PFSK-1 (cell line): Measurements from ENCODE around the gene PSME1.

ENCODE experiments used
- FOXP2 ChIP-seq: optimal IDR thresholded peaks from 2 replicates; pipeline ENCODE3; 2011; ENCODE audit warnings: borderline replicate concordance, control low read depth, inconsistent platforms; ENCODE audit not compliant: insufficient read depth; ENCODE audit errors: extremely low read length, extremely low read depth
- POLR2AphosphoS5 ChIP-seq: IDR thresholded peaks from 2 replicates; pipeline ENCODE4 v1.6.1; 2012; ENCODE audit warnings: low read depth, mild to moderate bottlenecking, control low read depth, low read length, moderate library complexity
- SIN3A ChIP-seq: IDR thresholded peaks from 2 replicates; pipeline ENCODE4 v1.6.1; 2012; ENCODE audit warnings: mild to moderate bottlenecking, low read length, moderate library complexity, borderline replicate concordance; ENCODE audit not compliant: insufficient read depth
- TAF1 ChIP-seq: IDR thresholded peaks from 2 replicates; pipeline ENCODE4 v1.6.1; 2012; ENCODE audit warnings: low read length, control low read depth, borderline replicate concordance; ENCODE audit not compliant: insufficient read depth
- TF ChIP-seq, protein P1 (sequence below), 2 experiments: IDR thresholded peaks; 2 replicates each; pipeline versions ENCODE4 v1.6.1 to v1.8.0; 2011 to 2012; ENCODE audit warnings: low read depth in 2 of 2, low read length in 2 of 2, control low read depth in 1 of 2, inconsistent platforms in 1 of 2, mild to moderate bottlenecking in 1 of 2, moderate library complexity in 1 of 2; ENCODE audit not compliant: insufficient read depth in 1 of 2

PSME1 gene

DNA sequence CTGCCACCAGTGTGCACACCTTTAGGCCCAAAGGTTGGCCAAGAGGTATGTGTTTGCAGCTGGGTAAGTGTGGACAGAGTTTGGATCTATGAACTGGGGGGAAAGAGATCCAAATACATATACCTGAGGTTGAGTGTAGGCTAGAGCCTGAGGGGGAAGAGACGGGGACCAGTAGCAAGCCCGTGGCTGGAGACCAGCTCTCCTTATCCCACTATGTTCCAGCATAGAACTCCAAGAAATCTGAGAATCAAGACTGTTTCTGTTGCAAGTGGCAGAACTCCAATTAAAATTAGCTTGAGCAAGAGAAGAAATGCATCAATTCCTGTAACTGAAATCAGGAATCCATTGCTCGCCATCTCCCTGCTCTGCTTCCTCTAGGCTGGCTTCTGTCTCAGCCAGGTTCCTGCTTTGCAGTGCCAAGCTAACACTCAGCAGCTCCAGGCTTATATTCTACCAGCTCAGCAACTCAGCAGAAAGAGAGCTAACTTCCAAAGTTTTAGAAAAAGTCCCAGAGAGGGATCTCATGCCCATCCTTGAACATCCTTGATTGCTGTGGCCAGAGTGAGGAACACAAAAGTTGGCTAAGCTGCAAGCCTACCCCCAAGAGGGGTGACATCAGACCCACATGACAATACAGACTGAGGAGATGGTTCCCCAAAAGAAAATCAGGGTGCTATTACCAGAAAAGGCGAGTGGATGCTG lies 43.3 kb upstream of the PSME1 start:
- TF ChIP-seq POLR2AphosphoS5 (no peak), TAF1 (no peak), FOXP2 (no peak), SIN3A (no peak)
- TF ChIP-seq, protein P1, sequence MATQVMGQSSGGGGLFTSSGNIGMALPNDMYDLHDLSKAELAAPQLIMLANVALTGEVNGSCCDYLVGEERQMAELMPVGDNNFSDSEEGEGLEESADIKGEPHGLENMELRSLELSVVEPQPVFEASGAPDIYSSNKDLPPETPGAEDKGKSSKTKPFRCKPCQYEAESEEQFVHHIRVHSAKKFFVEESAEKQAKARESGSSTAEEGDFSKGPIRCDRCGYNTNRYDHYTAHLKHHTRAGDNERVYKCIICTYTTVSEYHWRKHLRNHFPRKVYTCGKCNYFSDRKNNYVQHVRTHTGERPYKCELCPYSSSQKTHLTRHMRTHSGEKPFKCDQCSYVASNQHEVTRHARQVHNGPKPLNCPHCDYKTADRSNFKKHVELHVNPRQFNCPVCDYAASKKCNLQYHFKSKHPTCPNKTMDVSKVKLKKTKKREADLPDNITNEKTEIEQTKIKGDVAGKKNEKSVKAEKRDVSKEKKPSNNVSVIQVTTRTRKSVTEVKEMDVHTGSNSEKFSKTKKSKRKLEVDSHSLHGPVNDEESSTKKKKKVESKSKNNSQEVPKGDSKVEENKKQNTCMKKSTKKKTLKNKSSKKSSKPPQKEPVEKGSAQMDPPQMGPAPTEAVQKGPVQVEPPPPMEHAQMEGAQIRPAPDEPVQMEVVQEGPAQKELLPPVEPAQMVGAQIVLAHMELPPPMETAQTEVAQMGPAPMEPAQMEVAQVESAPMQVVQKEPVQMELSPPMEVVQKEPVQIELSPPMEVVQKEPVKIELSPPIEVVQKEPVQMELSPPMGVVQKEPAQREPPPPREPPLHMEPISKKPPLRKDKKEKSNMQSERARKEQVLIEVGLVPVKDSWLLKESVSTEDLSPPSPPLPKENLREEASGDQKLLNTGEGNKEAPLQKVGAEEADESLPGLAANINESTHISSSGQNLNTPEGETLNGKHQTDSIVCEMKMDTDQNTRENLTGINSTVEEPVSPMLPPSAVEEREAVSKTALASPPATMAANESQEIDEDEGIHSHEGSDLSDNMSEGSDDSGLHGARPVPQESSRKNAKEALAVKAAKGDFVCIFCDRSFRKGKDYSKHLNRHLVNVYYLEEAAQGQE (IDR thresholded peaks at IDR 0.05; ENCODE audit: insufficient read depth in 1 of 2, low read depth in 2 of 2, low read length in 2 of 2): no peak

DNA sequence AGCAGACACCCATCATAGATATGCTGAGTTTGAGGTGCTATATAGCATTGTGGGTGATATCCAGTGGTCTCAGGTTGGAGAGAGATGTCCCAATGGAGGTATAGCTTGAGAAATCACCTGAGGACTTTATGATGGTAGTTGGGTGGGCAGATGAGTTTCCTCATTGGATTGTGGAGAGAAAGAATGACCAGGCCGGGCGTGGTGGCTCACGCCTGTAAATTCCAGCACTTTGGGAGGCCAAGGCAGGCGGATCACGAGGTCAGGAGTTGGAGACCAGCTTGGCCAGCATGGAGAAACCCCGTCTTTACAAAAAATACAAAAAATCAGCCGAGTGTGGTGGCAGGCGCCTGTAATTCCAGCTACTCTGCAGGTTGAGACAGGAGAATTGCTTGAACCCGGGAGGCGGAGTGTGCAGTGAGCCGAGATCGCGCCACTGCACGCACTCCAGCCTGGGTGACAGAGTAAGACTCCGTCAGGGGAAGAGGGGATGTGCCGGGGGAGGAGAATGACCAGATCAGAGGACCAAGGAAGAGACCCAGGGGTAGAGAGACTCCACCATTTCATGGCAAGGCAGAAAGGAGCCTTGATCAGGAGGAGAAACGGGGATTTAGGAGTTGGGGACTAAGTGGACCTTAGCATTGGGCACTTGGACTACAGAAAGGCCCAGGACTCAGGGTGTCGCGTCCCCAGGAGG lies 42.6 kb upstream of the PSME1 start:
- TF ChIP-seq SIN3A: no peak
- TF ChIP-seq, protein P1 (IDR thresholded peaks at IDR 0.05; ENCODE audit: insufficient read depth in 1 of 2, low read depth in 2 of 2, low read length in 2 of 2): no peak
- TF ChIP-seq TAF1: no peak
- TF ChIP-seq POLR2AphosphoS5: no peak
- no peak for TF ChIP-seq FOXP2

DNA sequence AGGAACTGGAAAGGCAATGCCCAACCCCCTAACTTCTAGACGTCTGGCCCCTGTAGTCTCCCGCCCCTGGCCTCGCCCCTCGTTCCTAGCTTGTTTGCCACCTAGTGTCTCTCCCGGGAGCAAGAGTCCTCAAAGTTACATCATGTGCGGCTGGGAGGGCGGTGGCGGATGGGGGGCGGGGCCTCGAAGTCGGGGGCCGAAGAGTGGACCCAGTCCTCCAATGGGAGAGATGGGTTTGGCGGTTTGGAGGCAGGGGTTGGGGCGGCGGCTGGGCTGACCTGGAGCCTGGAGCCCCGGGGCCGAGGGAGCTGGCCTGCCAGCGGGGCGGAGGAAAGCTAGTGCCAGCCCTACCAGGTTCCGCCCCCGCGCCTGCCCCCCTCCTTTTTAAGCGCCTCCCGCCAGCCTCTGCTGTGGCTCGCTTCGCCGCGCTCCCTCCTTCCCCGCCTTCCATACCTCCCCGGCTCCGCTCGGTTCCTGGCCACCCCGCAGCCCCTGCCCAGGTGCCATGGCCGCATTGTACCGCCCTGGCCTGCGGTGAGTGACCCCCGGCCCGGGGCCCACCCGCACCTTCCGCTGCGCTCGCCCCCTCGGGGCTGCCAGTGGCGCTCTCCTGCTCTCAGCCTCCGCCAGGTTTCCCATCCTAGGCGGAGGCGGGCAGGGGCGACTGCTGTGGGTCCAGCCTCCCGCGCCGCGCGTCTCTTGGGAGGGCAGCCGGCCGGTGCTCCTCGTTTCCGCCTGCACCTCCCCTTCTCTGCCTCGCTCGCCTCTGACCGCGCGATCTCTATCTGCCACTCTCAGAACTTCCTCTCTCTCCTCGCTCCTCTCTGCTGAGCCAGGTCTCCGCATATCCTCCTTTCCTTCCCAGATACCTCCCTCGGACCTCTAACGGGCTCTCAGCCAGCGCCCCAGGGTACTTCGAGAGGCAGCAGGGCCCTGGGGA lies 41.8 kb upstream of the PSME1 start, which contains the start of gene PCK2:
Gene PCK2 (plus strand): TSS at position 411 of the 940 bp plus-strand sequence. CDS start 95 bp downstream, at position 506.
- TF ChIP-seq SIN3A (no peak), FOXP2 (no peak), POLR2AphosphoS5 (no peak)

DNA sequence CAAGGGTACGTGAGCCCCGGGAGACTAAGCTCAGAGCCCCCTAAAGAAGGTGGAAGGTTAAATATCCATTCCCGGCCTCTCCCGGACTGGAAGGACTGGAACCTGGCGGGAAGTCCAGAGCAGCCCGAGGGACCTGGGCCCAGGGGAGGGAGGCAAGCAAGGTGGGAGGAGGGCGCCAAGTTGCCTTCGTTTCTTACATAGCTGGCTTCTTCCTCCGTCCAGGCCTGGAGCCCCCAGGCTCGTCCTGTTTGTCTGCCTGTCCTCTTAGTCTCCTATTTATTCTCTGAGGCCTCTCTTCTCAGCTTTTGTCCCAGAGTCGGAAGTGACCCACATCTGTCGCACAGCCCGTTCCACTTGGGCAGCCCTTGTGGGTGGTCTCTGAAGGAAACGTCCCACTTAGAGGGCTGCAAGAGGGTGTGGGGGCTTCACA lies 41.1 kb upstream of the PSME1 start:
- TF ChIP-seq TAF1 (no peak), POLR2AphosphoS5 (no peak)
- TF ChIP-seq, protein P1 (IDR thresholded peaks at IDR 0.05; ENCODE audit: insufficient read depth in 1 of 2, low read depth in 2 of 2, low read length in 2 of 2): no peak
